ENCODE measurements around the gene ELP5. TPM values are rescaled to one million over a fixed set of nuclear protein-coding genes. Genes with fewer than 3 reads are reported as not detected.
A peak's percentile ranks its signal among the peaks of the same experiment; 100 is the strongest.

The ELP5 gene
- total RNA-seq, 4 donors from 2014 or later, result 29.6 to 36.8 (median 33.8) TPM

GRCh38 chr17:7253082-7253481, 1.1 kb downstream of the ELP5 start:
- no peaks in the 10 kb centered on the region for H3K27me3 ChIP-seq
- H3K4me3 ChIP-seq, result peak overlapping the region; percentile 79 to 94
- peaks cover 0 to 41% of the 10 kb centered on the region in 2 donors for H3K36me3 ChIP-seq
- ATAC-seq, result no peak
- TF ChIP-seq EP300 (IDR thresholded peaks at IDR 0.05) (no peak), POLR2AphosphoS5 (IDR thresholded peaks at IDR 0.05) (no peak), POLR2A (IDR thresholded peaks at IDR 0.05) (no peak)
- TF ChIP-seq, protein P1, sequence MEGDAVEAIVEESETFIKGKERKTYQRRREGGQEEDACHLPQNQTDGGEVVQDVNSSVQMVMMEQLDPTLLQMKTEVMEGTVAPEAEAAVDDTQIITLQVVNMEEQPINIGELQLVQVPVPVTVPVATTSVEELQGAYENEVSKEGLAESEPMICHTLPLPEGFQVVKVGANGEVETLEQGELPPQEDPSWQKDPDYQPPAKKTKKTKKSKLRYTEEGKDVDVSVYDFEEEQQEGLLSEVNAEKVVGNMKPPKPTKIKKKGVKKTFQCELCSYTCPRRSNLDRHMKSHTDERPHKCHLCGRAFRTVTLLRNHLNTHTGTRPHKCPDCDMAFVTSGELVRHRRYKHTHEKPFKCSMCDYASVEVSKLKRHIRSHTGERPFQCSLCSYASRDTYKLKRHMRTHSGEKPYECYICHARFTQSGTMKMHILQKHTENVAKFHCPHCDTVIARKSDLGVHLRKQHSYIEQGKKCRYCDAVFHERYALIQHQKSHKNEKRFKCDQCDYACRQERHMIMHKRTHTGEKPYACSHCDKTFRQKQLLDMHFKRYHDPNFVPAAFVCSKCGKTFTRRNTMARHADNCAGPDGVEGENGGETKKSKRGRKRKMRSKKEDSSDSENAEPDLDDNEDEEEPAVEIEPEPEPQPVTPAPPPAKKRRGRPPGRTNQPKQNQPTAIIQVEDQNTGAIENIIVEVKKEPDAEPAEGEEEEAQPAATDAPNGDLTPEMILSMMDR (IDR thresholded peaks at IDR 0.05), result no peak
- H3K4me1 ChIP-seq, result peaks cover 5 to 43% (median 27%) of the 10 kb centered on the region in 3 donors
- H3K9me3 ChIP-seq, result no peaks in the 10 kb centered on the region
- WGBS, 2 donors (ENCODE audit: low coverage in 1 of 2), result 67 to 78% methylated on average over 5 of the region's 5 CpGs
- peak overlapping the region; percentile 90 to 98 (median 94) for H3K27ac ChIP-seq

DNA sequence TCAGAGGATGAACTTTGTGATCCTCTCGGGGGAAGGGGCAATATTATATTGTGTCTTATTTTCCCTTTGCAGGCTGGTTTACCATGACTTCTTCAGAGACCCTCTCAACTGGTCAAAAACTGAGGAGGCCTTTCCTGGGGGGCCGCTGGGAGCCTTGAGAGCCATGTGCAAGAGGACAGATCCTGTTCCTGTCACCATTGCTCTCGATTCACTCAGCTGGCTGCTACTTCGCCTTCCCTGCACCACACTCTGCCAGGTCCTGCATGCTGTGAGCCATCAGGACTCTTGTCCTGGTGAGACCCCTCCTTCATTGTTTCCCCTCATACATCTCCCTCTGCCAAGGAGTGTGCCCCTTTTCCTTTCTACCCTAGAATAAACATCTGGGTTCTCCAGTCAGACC, 2.5 kb downstream of the ELP5 start:
- TF ChIP-seq POLR2AphosphoS5 (IDR thresholded peaks at IDR 0.05), result no peak
- TF ChIP-seq, protein P1 (IDR thresholded peaks at IDR 0.05), result no peak
- no peak for TF ChIP-seq POLR2A (IDR thresholded peaks at IDR 0.05)
- TF ChIP-seq EP300 (IDR thresholded peaks at IDR 0.05), result no peak
- no peaks in the 10 kb centered on the region for H3K27me3 ChIP-seq
- H3K4me1 ChIP-seq, result peaks cover 5 to 29% (median 17%) of the 10 kb centered on the region in 3 donors
- ATAC-seq, result no peak
- 62 to 76% methylated on average over 1 to 4 of the region's 4 CpGs for WGBS, 2 donors (ENCODE audit: low coverage in 1 of 2)
- no peak overlapping the region for H3K27ac ChIP-seq
- H3K4me3 ChIP-seq, result no peak overlapping the region
- no peaks in the 10 kb centered on the region for H3K9me3 ChIP-seq
- H3K36me3 ChIP-seq, result peaks cover 0 to 55% of the 10 kb centered on the region in 2 donors

GRCh38 chr17:7256766-7257456, 4.9 kb downstream of the ELP5 start:
- no peak for ATAC-seq
- 66 to 73% methylated on average over 2 to 3 of the region's 8 CpGs for WGBS, 2 donors (ENCODE audit: low coverage in 1 of 2)
- Histone ChIP-seq H3K4me1 (peaks cover 0 to 33% (median 20%) of the 10 kb centered on the region in 3 donors), H3K27ac (no peak overlapping the region), H3K9me3 (no peaks in the 10 kb centered on the region), H3K27me3 (peaks cover 18% of the 10 kb centered on the region), H3K4me3 (no peak overlapping the region), H3K36me3 (peaks cover 0 to 56% of the 10 kb centered on the region in 2 donors)
- TF ChIP-seq, protein P1 (IDR thresholded peaks at IDR 0.05), result no peak
- TF ChIP-seq POLR2AphosphoS5 (IDR thresholded peaks at IDR 0.05), result no peak
- no peak for TF ChIP-seq POLR2A (IDR thresholded peaks at IDR 0.05)
- TF ChIP-seq EP300 (IDR thresholded peaks at IDR 0.05), result no peak

DNA sequence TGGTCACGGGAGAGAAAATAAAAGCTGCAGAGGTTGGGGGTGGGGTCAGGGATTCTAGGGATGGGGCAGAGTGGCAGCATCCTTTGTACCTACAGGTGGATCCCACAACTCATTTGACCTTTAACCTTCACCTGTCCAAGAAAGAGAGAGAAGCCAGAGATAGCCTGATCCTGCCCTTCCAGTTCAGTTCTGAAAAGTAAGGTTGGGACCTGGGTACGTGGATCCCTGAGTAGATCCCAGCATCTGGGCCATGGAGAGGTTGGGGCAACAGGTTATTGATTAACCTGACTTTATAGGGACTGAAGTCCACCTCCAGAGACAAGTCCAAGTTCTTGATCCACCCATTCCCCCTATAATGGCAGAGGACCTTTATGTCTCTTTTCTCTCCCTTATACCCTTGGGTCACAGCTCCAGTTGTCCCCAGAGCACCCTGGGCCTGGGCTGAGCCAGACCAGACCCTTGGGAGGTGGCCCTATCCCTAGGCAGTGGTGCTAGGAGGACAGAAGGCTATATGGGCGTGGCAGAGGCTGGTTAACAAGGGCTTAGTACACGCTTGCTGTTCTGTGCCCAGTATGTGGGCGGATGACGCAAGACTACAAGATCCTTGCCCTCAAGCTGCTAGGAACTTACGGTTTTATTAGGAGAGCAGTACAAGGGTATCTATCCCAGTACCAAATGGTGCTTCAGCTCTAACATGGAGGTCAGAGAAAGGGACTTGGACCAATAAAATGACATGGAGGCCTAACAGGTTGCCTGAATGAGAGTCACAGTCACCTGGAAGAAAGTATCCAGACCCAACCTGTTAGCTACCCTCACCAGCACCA, 6.9 kb downstream of the ELP5 start:
- H3K4me1 ChIP-seq, result peaks cover 0 to 34% (median 22%) of the 10 kb centered on the region in 3 donors
- no peak for ATAC-seq
- peaks cover 39% of the 10 kb centered on the region for H3K27me3 ChIP-seq
- 71 to 80% methylated on average over 1 of the region's 7 CpGs for WGBS, 2 donors (ENCODE audit: low coverage in 1 of 2)
- no peaks in the 10 kb centered on the region for H3K9me3 ChIP-seq
- no peak for TF ChIP-seq EP300 (IDR thresholded peaks at IDR 0.05)
- TF ChIP-seq POLR2AphosphoS5 (IDR thresholded peaks at IDR 0.05), result no peak
- TF ChIP-seq, protein P1 (IDR thresholded peaks at IDR 0.05), result no peak
- no peak for TF ChIP-seq POLR2A (IDR thresholded peaks at IDR 0.05)
- no peak overlapping the region for H3K4me3 ChIP-seq
- no peak overlapping the region for H3K27ac ChIP-seq
- H3K36me3 ChIP-seq, result peaks cover 0 to 56% of the 10 kb centered on the region in 2 donors

Data from gastroesophageal sphincter (tissue), 4 donors.